ENCODE data around the gene NEIL1.
A peak's percentile ranks its signal among the peaks of the same experiment; 100 is the strongest.
"Not testable (repeated sequence)": the region's sequence is repeated elsewhere in the genome, so short reads cannot be mapped to it uniquely, and the experiment has no call there.

Gene NEIL1

GRCh38 chr15:75333654-75334419 lies 13.0 kb upstream of the NEIL1 start:
- DNase-seq: not testable (repeated sequence)

GRCh38 chr15:75335313-75335704 lies 11.5 kb upstream of the NEIL1 start:
- no peak for DNase-seq

GRCh38 chr15:75335705-75336355 lies 11.0 kb upstream of the NEIL1 start, which contains the start of gene COMMD4:
TSS of gene COMMD4 (plus strand) at chr15:75336063. CDS start at chr15:75336090, 27 bp downstream.
- peak; percentile 99 for DNase-seq

- no peak for DNase-seq
Measured at GRCh38 chr15:75338661-75339240, 8.1 kb upstream of the NEIL1 start.

GRCh38 chr15:75339531-75340240 lies 7.2 kb upstream of the NEIL1 start:
- DNase-seq: no peak

- DNase-seq: no peak
Measured at GRCh38 chr15:75342221-75342620, 4.6 kb upstream of the NEIL1 start.

- DNase-seq: not testable (repeated sequence)
Measured at GRCh38 chr15:75343953-75344352, 2.9 kb upstream of the NEIL1 start.

- no peak for DNase-seq
Measured at GRCh38 chr15:75347222-75348033, 589 bp downstream of the NEIL1 start.

GRCh38 chr15:75348034-75348561 lies 1.3 kb downstream of the NEIL1 start:
- no peak for DNase-seq

GRCh38 chr15:75348562-75349350 lies 1.9 kb downstream of the NEIL1 start:
- DNase-seq: no peak

- DNase-seq: not testable (repeated sequence)
Measured at GRCh38 chr15:75349351-75349669, 2.5 kb downstream of the NEIL1 start.

GRCh38 chr15:75349851-75350588 lies 3.2 kb downstream of the NEIL1 start:
- DNase-seq: no peak

GRCh38 chr15:75350601-75351361 lies 3.9 kb downstream of the NEIL1 start:
- no peak for DNase-seq

GRCh38 chr15:75352186-75353080 lies 5.6 kb downstream of the NEIL1 start:
- DNase-seq: no peak

GRCh38 chr15:75353604-75354003 lies 6.8 kb downstream of the NEIL1 start:
- no peak for DNase-seq

GRCh38 chr15:75354454-75354853 lies 7.6 kb downstream of the NEIL1 start:
- no peak for DNase-seq

- DNase-seq: no peak
Measured at GRCh38 chr15:75355369-75355768, 8.5 kb downstream of the NEIL1 start.

GRCh38 chr15:75356006-75356405 lies 9.2 kb downstream of the NEIL1 start:
- no peak for DNase-seq

GRCh38 chr15:75356517-75356916 lies 9.7 kb downstream of the NEIL1 start:
- DNase-seq: no peak

All from NCI-H226 (cell line).